GM18907 (cell line): ENCODE measurements around the gene NHSL2.

ENCODE experiments used
- ATAC-seq: cut with Tn5 transposase; IDR thresholded peaks from one replicate; pipeline ENCODE4 v1.9.1; 2021; ENCODE audit warnings: mild to moderate bottlenecking, moderate library complexity; ENCODE audit not compliant: unreplicated experiment

The NHSL2 gene

DNA sequence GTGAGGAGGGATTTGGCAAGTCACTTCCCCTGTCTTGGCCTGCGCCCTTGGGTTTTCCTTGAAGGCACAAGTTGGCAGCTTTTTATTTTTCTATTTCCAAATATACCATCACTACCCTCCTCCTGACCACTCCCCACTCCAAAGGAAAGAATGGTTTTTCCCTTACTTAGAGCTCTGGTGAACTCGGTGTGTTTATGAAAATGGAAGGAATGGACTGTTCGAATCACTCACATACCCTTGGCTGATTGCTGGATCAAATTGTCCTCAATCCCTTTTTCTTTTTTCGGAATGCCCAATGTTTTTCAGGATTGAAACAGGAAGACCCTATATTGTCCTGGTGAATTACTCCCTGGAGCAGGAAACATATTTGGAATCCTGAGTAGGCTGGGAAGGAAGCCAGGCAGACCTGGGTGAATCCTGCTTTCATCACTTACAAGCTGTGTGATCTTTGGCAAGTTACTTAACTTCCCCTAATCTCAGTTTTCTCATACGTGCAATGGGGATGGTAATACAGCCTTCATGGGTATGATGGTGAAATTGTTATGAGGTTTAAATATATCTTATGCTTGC is 150.4 kb downstream of the NHSL2 start:
- ATAC-seq = no peak

DNA sequence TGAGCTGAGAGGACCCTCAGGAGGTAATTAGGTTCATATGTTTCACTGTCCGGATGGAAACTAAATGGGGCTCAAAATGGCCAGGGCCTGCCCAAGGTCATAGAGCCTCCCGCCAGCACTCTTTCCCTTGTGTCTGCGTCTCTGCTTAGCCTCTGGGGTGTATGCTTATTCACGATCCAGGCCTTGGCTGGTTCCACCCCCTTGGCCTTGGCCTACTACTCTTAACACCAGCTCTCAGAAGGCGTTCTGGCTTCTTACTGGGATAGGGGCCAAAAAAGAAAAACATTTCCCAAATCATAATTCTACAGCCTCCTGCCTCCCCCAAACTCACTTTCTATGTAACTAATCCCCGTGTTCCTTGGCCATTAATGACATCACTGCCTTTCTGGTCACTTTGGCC is 152.3 kb downstream of the NHSL2 start:
- no peak for ATAC-seq

GRCh38 chrX:72069350-72070160 is 158.9 kb downstream of the NHSL2 start:
- no peak for ATAC-seq

DNA sequence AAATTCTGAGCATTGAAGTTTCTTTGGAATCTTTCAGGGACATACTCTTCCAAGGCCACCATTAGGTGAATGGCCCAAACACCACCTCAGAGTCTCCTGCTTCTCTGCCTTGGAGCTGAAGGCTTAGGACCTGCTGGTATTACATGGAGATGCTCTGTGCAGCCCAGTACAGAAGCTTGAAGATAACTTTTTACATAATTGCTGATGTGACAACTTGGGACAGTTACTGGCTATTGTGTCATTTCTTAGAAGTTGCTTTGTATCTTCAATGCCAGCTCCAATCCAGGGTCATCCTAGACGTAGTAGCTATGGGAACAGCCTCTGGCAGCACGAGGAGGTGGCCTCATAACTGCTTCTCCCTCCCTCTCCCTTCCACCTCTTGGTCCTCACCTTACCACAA is 160.6 kb downstream of the NHSL2 start:
- ATAC-seq = no peak

GRCh38 chrX:72073633-72074032 is 163.0 kb downstream of the NHSL2 start:
- no peak for ATAC-seq

- ATAC-seq = no peak
Observed at GRCh38 chrX:72078411-72078810, 167.8 kb downstream of the NHSL2 start.

- ATAC-seq = no peak
Observed at GRCh38 chrX:72079607-72080006, 169.0 kb downstream of the NHSL2 start.

GRCh38 chrX:72080150-72080549 is 169.5 kb downstream of the NHSL2 start:
- ATAC-seq = no peak

- no peak for ATAC-seq
Observed at GRCh38 chrX:72080800-72081199, 170.2 kb downstream of the NHSL2 start.

GRCh38 chrX:72081605-72082320 is 171.1 kb downstream of the NHSL2 start:
- ATAC-seq = no peak

DNA sequence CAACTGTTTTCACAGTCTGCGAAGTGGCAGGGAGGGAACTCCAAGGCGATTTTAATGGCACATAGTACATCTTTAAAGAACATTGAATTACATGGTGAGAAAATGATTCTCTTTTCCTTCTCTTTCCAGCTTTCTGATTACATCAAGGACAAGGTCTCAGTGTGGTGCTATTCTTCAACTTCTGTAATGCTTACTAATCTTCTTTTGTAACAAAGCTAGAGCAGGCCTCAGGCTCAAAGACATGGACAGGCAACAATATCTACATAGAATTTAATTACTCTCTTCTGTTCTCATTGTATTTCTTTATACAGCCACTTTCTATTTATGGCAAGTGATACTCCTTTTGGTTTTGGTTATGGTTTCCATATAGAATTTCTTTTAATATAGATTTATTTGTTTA is 172.6 kb downstream of the NHSL2 start:
- ATAC-seq = no peak

GRCh38 chrX:72084114-72084513 is 173.5 kb downstream of the NHSL2 start:
- no peak for ATAC-seq

DNA sequence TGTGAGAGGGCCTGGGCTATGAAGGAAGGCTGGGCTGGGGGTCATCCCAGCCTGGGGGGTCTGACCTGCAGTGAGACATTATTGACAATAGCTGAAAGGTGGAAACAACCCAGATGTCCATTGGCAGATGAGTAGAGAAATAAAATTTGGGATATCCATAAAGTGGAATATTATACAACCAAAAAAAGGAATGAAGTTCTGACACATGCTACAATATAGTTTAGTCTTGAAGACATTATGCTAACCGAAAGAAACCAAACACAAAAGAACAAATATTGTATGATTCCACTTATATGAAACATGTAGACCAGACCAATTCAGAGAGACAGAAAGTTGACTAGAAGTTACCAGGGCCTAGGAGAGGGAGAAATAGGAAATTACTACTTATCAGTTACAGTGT is 176.3 kb downstream of the NHSL2 start:
- no peak for ATAC-seq

DNA sequence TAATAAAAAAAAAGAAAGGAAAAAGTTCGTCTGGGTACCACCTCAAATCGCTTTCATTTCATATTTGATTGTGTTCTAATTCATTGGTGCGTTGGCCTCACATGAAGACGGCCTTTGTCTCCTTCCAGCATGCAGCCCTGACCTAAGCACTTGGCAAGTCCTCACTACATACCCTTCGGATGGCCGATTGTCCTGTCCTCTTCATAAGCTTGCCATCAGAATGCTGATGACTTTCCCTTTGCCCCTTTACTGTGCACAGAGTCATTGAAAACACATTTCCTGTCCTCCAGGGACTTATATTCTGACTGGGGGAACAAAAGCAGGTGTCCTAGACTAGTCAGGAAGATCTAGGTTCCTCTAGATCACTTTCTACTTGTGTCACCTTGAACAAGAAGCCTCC is 178.1 kb downstream of the NHSL2 start:
- no peak for ATAC-seq

- no peak for ATAC-seq
Observed at GRCh38 chrX:72089254-72089653, 178.6 kb downstream of the NHSL2 start.

DNA sequence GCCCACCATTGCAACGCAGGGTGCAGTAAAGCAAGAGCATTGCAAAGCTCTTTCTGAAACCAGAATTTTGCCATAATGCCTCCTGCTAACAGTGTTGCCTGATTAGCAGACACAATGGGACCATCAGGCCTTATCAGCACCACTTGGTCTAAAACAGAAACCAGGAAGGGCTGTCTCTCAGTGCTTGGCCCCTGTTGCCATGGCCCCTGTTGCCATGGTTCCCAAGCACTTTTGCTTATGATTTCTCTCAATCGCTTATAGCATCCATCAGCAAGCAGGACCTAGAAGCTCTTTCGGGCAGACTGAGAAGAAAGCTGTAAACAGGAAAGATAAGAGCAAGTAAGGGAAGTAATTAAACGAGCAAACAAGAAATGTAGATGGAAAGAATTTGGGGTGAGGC is 184.2 kb downstream of the NHSL2 start:
- ATAC-seq = peak; percentile 86

DNA sequence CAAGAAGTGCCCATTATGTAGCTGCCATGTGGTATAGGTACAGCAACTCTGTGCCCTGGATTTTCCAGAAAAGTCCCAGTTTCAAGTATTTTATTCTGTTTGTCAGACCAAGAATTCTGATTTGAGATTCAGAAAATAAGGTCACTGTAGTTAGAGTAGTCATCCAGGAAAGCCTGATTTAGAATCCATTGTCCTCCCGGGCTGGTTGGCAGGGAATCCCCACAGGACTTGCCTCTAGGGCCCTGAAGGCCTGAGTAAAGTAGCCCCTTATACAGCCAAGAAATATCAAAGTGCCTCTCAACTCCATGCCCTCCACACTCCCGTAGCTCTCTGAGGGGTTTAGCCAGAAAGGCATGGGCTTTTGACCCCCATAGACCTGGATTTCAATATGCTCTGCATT is 184.7 kb downstream of the NHSL2 start:
- no peak for ATAC-seq

- no peak for ATAC-seq
Observed at GRCh38 chrX:72097098-72097497, 186.5 kb downstream of the NHSL2 start.

DNA sequence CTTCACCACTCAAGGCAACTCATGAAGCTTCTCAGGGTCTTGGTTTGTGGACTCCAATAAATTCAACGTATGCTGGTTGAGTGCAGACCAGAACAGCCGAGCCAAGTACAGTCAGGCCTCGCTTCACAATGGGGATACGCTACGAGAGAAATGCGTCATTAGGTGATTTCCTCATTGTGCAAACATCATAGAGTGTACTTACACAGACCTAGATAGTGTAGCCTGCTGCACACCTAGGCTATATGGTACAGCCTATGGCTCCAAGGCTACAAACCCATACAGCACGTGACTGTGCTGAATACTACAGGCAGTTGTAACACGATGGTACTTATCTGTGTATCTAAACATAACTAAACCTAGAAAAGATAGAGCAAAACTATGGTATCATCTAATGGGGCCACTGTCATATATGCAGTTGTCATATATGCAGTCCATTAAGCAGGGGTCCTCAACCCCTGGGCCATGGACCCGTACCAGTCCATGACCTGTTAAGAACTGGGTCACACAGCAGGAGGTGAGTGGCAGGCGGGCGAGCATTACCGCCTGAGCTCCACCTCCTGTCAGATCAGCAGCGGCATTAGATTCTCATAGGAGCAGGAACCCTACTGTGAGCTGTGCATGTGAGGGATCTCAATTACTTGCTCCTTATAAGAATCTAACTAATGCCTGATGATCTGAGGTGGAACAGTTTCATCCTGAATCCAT is 189.6 kb downstream of the NHSL2 start:
- no peak for ATAC-seq

DNA sequence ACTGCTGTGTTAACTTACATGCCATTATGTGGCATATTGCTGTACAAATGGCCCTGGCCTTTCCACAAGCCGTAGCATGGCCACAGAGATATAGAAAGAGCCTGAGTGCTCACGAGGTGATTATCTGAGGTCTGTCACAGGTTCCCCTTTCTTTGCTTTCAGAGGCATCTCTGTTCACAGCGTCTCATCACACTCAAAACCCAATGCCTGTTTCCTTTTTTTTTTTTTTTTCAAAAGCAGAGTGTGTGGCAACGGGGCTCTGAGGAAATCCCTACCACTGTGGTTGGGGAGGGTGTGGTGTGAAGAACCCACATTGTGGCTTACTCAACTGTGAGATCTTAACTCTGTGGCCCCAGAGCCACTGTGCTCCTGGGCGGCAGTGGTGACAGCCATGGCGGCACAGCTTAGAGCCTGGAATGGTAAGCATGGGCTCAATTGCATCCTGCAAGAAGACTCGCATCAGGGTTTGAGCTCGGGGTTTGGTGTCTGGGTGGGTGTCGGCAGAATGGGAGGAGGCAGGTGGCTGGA is 190.2 kb downstream of the NHSL2 start:
- ATAC-seq = peak; percentile 85

- no peak for ATAC-seq
Observed at GRCh38 chrX:72101597-72102037, 191.0 kb downstream of the NHSL2 start.
